RWPE2 (cell line): ENCODE measurements around the gene MLXIP.

Experiments used
- ATAC-seq: fragments of 200-7000 bp; cut with Tn5 transposase; 3 replicates; pipeline ENCODE4 v1.9.1; 2021; ENCODE audit warnings: low read depth
- DNase-seq: peaks from one replicate; pipeline ENCODE4 v3.0.0-alpha.2; 2020; ENCODE audit warnings: low spot score
- H3K27ac ChIP-seq: fragments of 450-650 bp; 2 replicates; pipeline ENCODE4 v1.5.1; 2017; ENCODE audit warnings: mild to moderate bottlenecking; ENCODE audit not compliant: poor library complexity, severe bottlenecking
- H3K27me3 ChIP-seq: fragments of 250-450 bp; sonication (Bioruptor Pico); 2 replicates; pipeline ENCODE4 v1.5.1; 2021; ENCODE audit warnings: mild to moderate bottlenecking, moderate library complexity; ENCODE audit not compliant: insufficient read depth, poor library complexity, severe bottlenecking
- H3K36me3 ChIP-seq: fragments of 250-450 bp; sonication (Bioruptor Pico); 2 replicates; pipeline ENCODE4 v1.5.1; 2020; ENCODE audit warnings: low read depth, mild to moderate bottlenecking, moderate library complexity
- H3K4me1 ChIP-seq: fragments of 250-450 bp; sonication (Bioruptor Pico); 2 replicates; pipeline ENCODE4 v1.5.1; 2021; ENCODE audit warnings: mild to moderate bottlenecking, moderate library complexity; ENCODE audit not compliant: insufficient read depth, poor library complexity, severe bottlenecking
- H3K4me3 ChIP-seq: fragments of 250-450 bp; sonication (Bioruptor Pico); 2 replicates; pipeline ENCODE4 v1.5.1; 2021; ENCODE audit warnings: mild to moderate bottlenecking, moderate library complexity; ENCODE audit not compliant: severe bottlenecking
- H3K9me3 ChIP-seq: fragments of 250-450 bp; sonication (Bioruptor Pico); 2 replicates; pipeline ENCODE4 v1.5.1; 2021; ENCODE audit warnings: mild to moderate bottlenecking, moderate library complexity; ENCODE audit not compliant: severe bottlenecking
- TF ChIP-seq, protein P1 (sequence below): fragments of 450-650 bp; IDR thresholded peaks from one replicate; pipeline ENCODE4 v1.5.1; 2017; ENCODE audit warnings: mild to moderate bottlenecking, moderate library complexity; ENCODE audit not compliant: poor library complexity, severe bottlenecking

MLXIP gene

DNA sequence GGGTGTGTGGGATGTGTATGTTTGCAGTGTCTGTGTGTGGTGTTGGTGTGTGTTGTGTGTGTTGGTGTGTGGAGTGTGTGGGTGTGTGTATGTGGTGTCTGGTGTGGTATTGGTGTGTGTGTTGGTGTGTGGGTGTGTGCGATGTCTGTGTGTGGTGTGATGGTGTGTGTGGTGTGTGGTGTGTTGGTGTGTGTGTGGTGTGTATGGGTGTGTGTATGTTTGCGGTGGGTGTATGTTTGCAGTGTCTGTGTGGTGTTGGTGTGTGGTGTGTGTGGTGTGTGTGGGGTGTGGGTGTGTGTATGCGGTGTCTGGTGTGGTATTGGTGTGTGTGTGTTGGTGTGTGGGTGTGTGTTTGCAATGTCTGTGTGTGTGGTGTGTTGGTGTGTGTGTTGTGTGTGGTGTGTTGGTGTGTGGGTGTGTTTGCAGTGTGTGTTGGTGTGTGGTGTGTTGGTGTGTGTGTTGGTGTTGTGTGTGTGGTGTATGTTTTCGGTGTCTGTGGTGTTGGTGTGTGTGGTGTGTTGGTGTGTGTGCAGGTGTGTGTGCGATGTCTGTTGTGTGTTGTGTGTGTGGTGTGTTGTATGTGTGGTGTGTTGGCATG is 15.7 kb downstream of the MLXIP start:
- H3K36me3 ChIP-seq, result peaks cover 17% of the 10 kb centered on the region; the same call in 1 of the 2 replicates
- H3K27me3 ChIP-seq, result no peaks in the 10 kb centered on the region
- peak overlapping the region; percentile 91 for H3K27ac ChIP-seq
- no peak overlapping the region for H3K4me3 ChIP-seq
- DNase-seq (no peak), ATAC-seq (no peak)
- peaks cover 33% of the 10 kb centered on the region for H3K4me1 ChIP-seq
- TF ChIP-seq, protein P1, sequence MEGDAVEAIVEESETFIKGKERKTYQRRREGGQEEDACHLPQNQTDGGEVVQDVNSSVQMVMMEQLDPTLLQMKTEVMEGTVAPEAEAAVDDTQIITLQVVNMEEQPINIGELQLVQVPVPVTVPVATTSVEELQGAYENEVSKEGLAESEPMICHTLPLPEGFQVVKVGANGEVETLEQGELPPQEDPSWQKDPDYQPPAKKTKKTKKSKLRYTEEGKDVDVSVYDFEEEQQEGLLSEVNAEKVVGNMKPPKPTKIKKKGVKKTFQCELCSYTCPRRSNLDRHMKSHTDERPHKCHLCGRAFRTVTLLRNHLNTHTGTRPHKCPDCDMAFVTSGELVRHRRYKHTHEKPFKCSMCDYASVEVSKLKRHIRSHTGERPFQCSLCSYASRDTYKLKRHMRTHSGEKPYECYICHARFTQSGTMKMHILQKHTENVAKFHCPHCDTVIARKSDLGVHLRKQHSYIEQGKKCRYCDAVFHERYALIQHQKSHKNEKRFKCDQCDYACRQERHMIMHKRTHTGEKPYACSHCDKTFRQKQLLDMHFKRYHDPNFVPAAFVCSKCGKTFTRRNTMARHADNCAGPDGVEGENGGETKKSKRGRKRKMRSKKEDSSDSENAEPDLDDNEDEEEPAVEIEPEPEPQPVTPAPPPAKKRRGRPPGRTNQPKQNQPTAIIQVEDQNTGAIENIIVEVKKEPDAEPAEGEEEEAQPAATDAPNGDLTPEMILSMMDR, result no peak
- no peaks in the 10 kb centered on the region for H3K9me3 ChIP-seq

DNA sequence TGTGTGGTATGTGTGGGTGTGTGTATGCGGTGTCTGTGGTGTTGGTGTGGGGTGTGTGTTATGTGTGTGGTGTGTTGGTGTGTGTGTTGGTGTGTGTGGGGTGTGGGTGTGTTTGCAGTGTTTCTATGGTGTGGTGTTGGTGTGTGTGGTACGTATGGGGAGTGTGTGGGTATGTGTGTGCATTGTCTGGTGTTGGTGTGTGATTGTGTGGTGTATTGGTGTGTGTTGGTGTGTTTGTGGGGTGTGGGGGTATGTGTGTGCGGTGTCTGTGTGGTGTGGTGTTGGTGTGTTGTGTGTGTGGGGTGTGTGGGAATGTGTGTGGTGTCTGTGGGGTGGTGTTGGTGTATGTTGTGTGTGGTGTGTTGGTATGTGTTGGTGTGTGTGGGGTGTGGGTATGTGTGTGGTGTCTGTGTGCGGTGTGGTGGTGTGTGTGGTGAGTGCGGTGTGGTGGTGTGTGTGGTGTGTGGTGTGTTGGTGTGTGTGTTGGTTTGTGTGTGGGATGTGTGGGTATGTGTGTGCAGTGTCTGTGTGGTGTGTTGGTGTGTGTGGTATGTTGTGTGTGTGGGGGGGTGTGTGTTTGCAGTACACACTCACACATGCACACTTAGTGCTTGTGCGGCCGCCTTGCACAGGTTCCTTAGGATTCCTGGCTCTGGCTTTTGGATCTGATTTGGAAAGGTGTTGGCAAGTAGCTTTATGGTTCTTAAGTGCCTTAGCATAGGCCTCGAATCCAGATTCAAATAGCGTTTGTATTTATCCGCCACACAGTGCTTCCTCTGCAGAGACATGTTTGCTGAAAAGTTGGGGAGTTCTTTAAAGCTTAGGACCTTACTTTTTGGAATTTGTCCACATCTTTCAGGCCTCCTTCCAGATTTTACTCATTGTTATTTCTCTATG is 16.4 kb downstream of the MLXIP start:
- Histone ChIP-seq H3K4me1 (peaks cover 32% of the 10 kb centered on the region), H3K4me3 (no peak overlapping the region), H3K36me3 (peaks cover 11% of the 10 kb centered on the region; the same call in 1 of the 2 replicates), H3K27me3 (no peaks in the 10 kb centered on the region), H3K27ac (peak overlapping the region; percentile 91), H3K9me3 (no peaks in the 10 kb centered on the region)
- TF ChIP-seq, protein P1, result no peak
- peak; percentile 19; the same call in 1 of the 3 replicates for ATAC-seq
- no peak for DNase-seq

DNA sequence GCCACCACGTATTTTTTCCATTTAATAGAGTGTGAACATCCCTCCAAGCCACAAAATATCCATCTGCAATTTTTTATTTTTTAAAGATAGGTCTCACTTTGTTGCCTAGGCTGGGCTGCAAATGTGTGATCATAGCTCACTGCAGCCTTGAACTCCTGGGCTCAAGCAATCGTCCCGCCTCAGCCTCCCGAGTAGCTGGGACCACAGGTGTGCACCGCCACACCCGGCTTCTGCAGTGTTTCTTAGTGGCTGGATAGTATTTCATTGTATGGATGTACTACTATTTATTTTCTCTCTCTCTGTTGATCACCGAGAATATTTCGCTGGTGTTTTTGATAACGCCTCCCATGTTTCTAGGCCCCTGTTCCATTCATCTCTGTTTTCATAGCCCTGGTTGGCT is 17.5 kb downstream of the MLXIP start:
- H3K4me3 ChIP-seq, result no peak overlapping the region
- H3K4me1 ChIP-seq, result peaks cover 30% of the 10 kb centered on the region
- H3K27ac ChIP-seq, result peak overlapping the region; percentile 91
- no peaks in the 10 kb centered on the region for H3K9me3 ChIP-seq
- no peak for ATAC-seq
- 0 out of 2 replicates have a peak, but pooled peaks cover 4% of the 10 kb centered on the region for H3K36me3 ChIP-seq
- DNase-seq, result no peak
- H3K27me3 ChIP-seq, result no peaks in the 10 kb centered on the region
- TF ChIP-seq, protein P1, result no peak

DNA sequence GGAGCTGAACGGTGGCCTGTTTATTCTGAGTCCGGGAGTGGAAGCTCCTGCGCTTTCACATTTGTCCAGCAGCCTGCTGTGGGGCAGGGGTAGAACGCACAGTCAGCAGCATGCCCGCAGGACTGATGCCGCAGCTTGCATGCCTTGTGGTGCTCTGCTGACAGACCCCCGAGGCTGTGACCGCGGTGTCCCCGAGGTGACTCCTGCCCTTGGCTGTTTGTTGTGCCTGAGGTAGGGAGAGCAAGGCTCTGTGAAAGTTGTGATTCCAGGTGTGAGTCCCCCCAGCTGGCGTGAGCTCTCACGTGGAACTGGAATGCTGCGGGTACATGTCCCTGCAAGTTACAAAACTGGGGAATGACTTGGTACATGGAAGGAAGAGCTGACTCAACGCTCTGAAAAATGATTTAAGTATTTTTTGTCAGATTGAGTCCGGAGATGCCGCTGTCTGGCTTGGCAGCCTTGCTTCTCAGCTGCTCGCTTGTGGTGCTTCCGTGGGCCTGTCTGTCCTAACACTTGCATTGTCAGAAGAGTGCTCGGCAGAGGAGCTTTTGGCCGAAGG is 18.1 kb downstream of the MLXIP start:
- DNase-seq (peak; percentile 81), ATAC-seq (peak; percentile 76)
- Histone ChIP-seq H3K27ac (peak overlapping the region; percentile 91), H3K9me3 (no peaks in the 10 kb centered on the region), H3K27me3 (no peaks in the 10 kb centered on the region), H3K4me1 (peaks cover 31% of the 10 kb centered on the region), H3K36me3 (no peaks in the 10 kb centered on the region), H3K4me3 (peak overlapping the region; percentile 8)
- TF ChIP-seq, protein P1, result no peak
